SU-DHL-6 (cell line): ENCODE data around the gene ONECUT1.

Experiments used
- EZH2phosphoT487 ChIP-seq: fragments of 200-600 bp; sonication (generic), shearing (Covaris generic); conservative IDR thresholded peaks from 2 replicates; pipeline ENCODE4 v1.6.1; 2018; ENCODE audit warnings: mild to moderate bottlenecking, antibody characterized with exemption, low read length, moderate library complexity, mixed read lengths
- TF ChIP-seq, protein P1 (sequence below): fragments of 200-600 bp; sonication (generic); IDR thresholded peaks from one replicate; pipeline ENCODE4 v1.5.1; 2017; ENCODE audit warnings: antibody characterized with exemption, mild to moderate bottlenecking, low read length, moderate library complexity; ENCODE audit not compliant: insufficient read depth, poor library complexity, severe bottlenecking

DNA sequence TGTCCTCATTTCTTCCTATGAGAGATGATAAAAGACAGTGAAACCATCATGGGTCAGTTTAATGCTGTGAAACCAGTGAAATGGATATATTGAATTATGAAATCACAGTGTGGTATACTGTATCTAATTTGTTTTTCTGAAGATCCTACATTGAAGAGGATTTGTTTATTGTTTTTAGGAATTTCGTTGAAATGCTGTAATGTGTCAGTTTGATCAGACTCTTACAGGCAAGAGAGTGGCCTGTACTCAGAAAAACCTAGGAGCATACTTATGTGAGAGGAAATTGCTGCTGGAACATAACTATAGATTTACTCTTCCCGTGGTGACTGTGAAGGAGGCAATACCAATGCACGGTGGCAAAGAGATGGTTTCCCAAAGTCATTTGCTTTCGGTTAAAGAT, 29.1 kb upstream of the ONECUT1 start:
- TF ChIP-seq, protein P1, sequence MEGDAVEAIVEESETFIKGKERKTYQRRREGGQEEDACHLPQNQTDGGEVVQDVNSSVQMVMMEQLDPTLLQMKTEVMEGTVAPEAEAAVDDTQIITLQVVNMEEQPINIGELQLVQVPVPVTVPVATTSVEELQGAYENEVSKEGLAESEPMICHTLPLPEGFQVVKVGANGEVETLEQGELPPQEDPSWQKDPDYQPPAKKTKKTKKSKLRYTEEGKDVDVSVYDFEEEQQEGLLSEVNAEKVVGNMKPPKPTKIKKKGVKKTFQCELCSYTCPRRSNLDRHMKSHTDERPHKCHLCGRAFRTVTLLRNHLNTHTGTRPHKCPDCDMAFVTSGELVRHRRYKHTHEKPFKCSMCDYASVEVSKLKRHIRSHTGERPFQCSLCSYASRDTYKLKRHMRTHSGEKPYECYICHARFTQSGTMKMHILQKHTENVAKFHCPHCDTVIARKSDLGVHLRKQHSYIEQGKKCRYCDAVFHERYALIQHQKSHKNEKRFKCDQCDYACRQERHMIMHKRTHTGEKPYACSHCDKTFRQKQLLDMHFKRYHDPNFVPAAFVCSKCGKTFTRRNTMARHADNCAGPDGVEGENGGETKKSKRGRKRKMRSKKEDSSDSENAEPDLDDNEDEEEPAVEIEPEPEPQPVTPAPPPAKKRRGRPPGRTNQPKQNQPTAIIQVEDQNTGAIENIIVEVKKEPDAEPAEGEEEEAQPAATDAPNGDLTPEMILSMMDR = no peak
- TF ChIP-seq EZH2phosphoT487 = no peak
